Central memory CD4-positive, alpha-beta T cell (primary cell): ENCODE results near the gene LRRN1.

Experiments
- DNase-seq: peaks from one replicate; pipeline ENCODE4 v3.0.0; 2022
- total RNA-seq, 3 experiments: gene quantifications; one replicate each; lab custom pipeline; 2026; lab: John Stamatoyannopoulos, UW

Gene LRRN1
- total RNA-seq = 0.07 to 0.39 (median 0.16) reads per million in 3 experiments

GRCh38 chr3:3799173-3800079, at the start of gene LRRN1:
Gene LRRN1 (plus strand): TSS chr3:3799431. CDS start chr3:3844642, 45,211 bp downstream.
- DNase-seq = no peak

- DNase-seq = no peak
Measured at GRCh38 chr3:3753416-3753815, 45.8 kb upstream of the LRRN1 start.

GRCh38 chr3:3765661-3766060, 33.6 kb upstream of the LRRN1 start:
- no peak for DNase-seq

- DNase-seq = no peak
Measured at GRCh38 chr3:3766140-3766539, 33.1 kb upstream of the LRRN1 start.

GRCh38 chr3:3771094-3771493, 28.1 kb upstream of the LRRN1 start:
- no peak for DNase-seq

- DNase-seq = no peak
Measured at GRCh38 chr3:3771567-3771966, 27.7 kb upstream of the LRRN1 start.

GRCh38 chr3:3772338-3772737, 26.9 kb upstream of the LRRN1 start:
- no peak for DNase-seq

- DNase-seq = no peak
Measured at GRCh38 chr3:3772920-3773319, 26.3 kb upstream of the LRRN1 start.

- no peak for DNase-seq
Measured at GRCh38 chr3:3776607-3777006, 22.6 kb upstream of the LRRN1 start.

- no peak for DNase-seq
Measured at GRCh38 chr3:3778216-3778615, 21.0 kb upstream of the LRRN1 start.

- DNase-seq = no peak
Measured at GRCh38 chr3:3778641-3779270, 20.5 kb upstream of the LRRN1 start.

- no peak for DNase-seq
Measured at GRCh38 chr3:3782457-3782856, 16.8 kb upstream of the LRRN1 start.

- DNase-seq = no peak
Measured at GRCh38 chr3:3783210-3783609, 16.0 kb upstream of the LRRN1 start.

- DNase-seq = no peak
Measured at GRCh38 chr3:3783696-3784095, 15.5 kb upstream of the LRRN1 start.

- no peak for DNase-seq
Measured at GRCh38 chr3:3792391-3792790, 6.8 kb upstream of the LRRN1 start.

GRCh38 chr3:3798631-3799113, 559 bp upstream of the LRRN1 start:
- DNase-seq = no peak

GRCh38 chr3:3800080-3800455, 837 bp downstream of the LRRN1 start:
- DNase-seq = no peak

- DNase-seq = no peak
Measured at GRCh38 chr3:3800685-3801493, 1.7 kb downstream of the LRRN1 start.

GRCh38 chr3:3801494-3801841, 2.2 kb downstream of the LRRN1 start:
- DNase-seq = no peak

GRCh38 chr3:3802046-3802445, 2.8 kb downstream of the LRRN1 start:
- no peak for DNase-seq

GRCh38 chr3:3804560-3804959, 5.3 kb downstream of the LRRN1 start:
- DNase-seq = no peak

- DNase-seq = no peak
Measured at GRCh38 chr3:3806092-3806491, 6.9 kb downstream of the LRRN1 start.

- DNase-seq = no peak
Measured at GRCh38 chr3:3806856-3807255, 7.6 kb downstream of the LRRN1 start.
